ENCODE measurements around the gene EXOC6B.
"Not testable (repeated sequence)": the region's sequence is repeated elsewhere in the genome, so short reads cannot be mapped to it uniquely, and the experiment has no call there.

Gene EXOC6B

GRCh38 chr2:72548081-72548764 lies 277.6 kb downstream of the EXOC6B start:
- no peak for DNase-seq (ENCODE audit: low read depth in 2 of 2)

GRCh38 chr2:72545790-72546189 lies 280.0 kb downstream of the EXOC6B start:
- DNase-seq (ENCODE audit: low read depth in 2 of 2): no peak

- DNase-seq (ENCODE audit: low read depth in 2 of 2): no peak
Observed at GRCh38 chr2:72544554-72544953, 281.3 kb downstream of the EXOC6B start.

GRCh38 chr2:72543497-72544216 lies 282.2 kb downstream of the EXOC6B start:
- DNase-seq (ENCODE audit: low read depth in 2 of 2): no peak

GRCh38 chr2:72539071-72539552 lies 286.7 kb downstream of the EXOC6B start:
- no peak for DNase-seq (ENCODE audit: low read depth in 2 of 2)

GRCh38 chr2:72538486-72538885 lies 287.3 kb downstream of the EXOC6B start:
- DNase-seq (ENCODE audit: low read depth in 2 of 2): no peak

- not testable (repeated sequence) for DNase-seq (ENCODE audit: low read depth in 2 of 2)
Observed at GRCh38 chr2:72535586-72535985, 290.2 kb downstream of the EXOC6B start.

- DNase-seq (ENCODE audit: low read depth in 2 of 2): no peak
Observed at GRCh38 chr2:72533765-72534164, 292.1 kb downstream of the EXOC6B start.

GRCh38 chr2:72527424-72527823 lies 298.4 kb downstream of the EXOC6B start:
- DNase-seq (ENCODE audit: low read depth in 2 of 2): no peak

GRCh38 chr2:72526623-72527022 lies 299.2 kb downstream of the EXOC6B start:
- DNase-seq (ENCODE audit: low read depth in 2 of 2): no peak

- DNase-seq (ENCODE audit: low read depth in 2 of 2): no peak
Observed at GRCh38 chr2:72524071-72524470, 301.8 kb downstream of the EXOC6B start.

GRCh38 chr2:72515696-72516095 lies 310.1 kb downstream of the EXOC6B start:
- no peak for DNase-seq (ENCODE audit: low read depth in 2 of 2)

GRCh38 chr2:72513011-72513410 lies 312.8 kb downstream of the EXOC6B start:
- no peak for DNase-seq (ENCODE audit: low read depth in 2 of 2)

- DNase-seq (ENCODE audit: low read depth in 2 of 2): no peak
Observed at GRCh38 chr2:72512376-72512775, 313.5 kb downstream of the EXOC6B start.

- DNase-seq (ENCODE audit: low read depth in 2 of 2): no peak
Observed at GRCh38 chr2:72511906-72512305, 313.9 kb downstream of the EXOC6B start.

- DNase-seq (ENCODE audit: low read depth in 2 of 2): no peak
Observed at GRCh38 chr2:72497763-72498162, 328.1 kb downstream of the EXOC6B start.

- DNase-seq (ENCODE audit: low read depth in 2 of 2): no peak
Observed at GRCh38 chr2:72496479-72496878, 329.4 kb downstream of the EXOC6B start.

GRCh38 chr2:72494392-72494791 lies 331.4 kb downstream of the EXOC6B start:
- DNase-seq (ENCODE audit: low read depth in 2 of 2): no peak

GRCh38 chr2:72484622-72485021 lies 341.2 kb downstream of the EXOC6B start:
- not testable (repeated sequence) for DNase-seq (ENCODE audit: low read depth in 2 of 2)

GRCh38 chr2:72483346-72483745 lies 342.5 kb downstream of the EXOC6B start:
- DNase-seq (ENCODE audit: low read depth in 2 of 2): no peak

GRCh38 chr2:72475246-72475645 lies 350.6 kb downstream of the EXOC6B start:
- no peak for DNase-seq (ENCODE audit: low read depth in 2 of 2)

- no peak for DNase-seq (ENCODE audit: low read depth in 2 of 2)
Observed at GRCh38 chr2:72457801-72458516, 367.9 kb downstream of the EXOC6B start.

- no peak for DNase-seq (ENCODE audit: low read depth in 2 of 2)
Observed at GRCh38 chr2:72454189-72454588, 371.6 kb downstream of the EXOC6B start.
